Activated CD4-positive, alpha-beta T cell treated with anti-CD3 and anti-CD28 coated beads for 36 hours (primary cell): Measurements from ENCODE around the gene C19orf44. TPM values are rescaled to one million over a fixed set of nuclear protein-coding genes. Genes with fewer than 3 reads are reported as not detected.
"Not testable (repeated sequence)": the region's sequence is repeated elsewhere in the genome, so short reads cannot be mapped to it uniquely, and the experiment has no call there.

Experiments
- ATAC-seq: fragments of 200-7000 bp; cut with Tn5 transposase; one replicate; pipeline ENCODE4 v1.10.0; 2021; ENCODE audit warnings: mild to moderate bottlenecking, moderate library complexity
- CTCF ChIA-PET: fragments of 350-600 bp; sonication (Branson Sonifier 250); formaldehyde crosslinking; loops from one replicate; lab custom pipeline; 2021; ENCODE audit warnings: antibody characterized with exemption; lab: Charles Lee
- POLR2A ChIA-PET: fragments of 350-600 bp; sonication (Branson Sonifier 250); formaldehyde crosslinking; loops from one replicate; lab custom pipeline; 2021; ENCODE audit warnings: antibody characterized with exemption, inconsistent platforms; lab: Charles Lee
- DNase-seq: peaks from one replicate; pipeline ENCODE4 v3.0.0-alpha.2; 2020
- H3K27ac Mint-ChIP-seq: one replicate; pipeline ENCODE4 v1.8.0; 2021; ENCODE audit warnings: mixed read lengths
- H3K27me3 Mint-ChIP-seq: one replicate; pipeline ENCODE4 v1.8.0; 2021; ENCODE audit warnings: mixed read lengths
- H3K36me3 Mint-ChIP-seq: one replicate; pipeline ENCODE4 v1.8.0; 2021; ENCODE audit warnings: low read depth, mixed read lengths
- H3K4me1 Mint-ChIP-seq: one replicate; pipeline ENCODE4 v1.8.0; 2021; ENCODE audit warnings: mixed read lengths
- H3K4me3 Mint-ChIP-seq: one replicate; pipeline ENCODE4 v1.8.0; 2021; ENCODE audit warnings: mild to moderate bottlenecking, moderate library complexity, mixed read lengths
- H3K9me3 Mint-ChIP-seq: one replicate; pipeline ENCODE4 v1.8.0; 2021; ENCODE audit warnings: low read depth, mixed read lengths
- intact Hi-C, 2 experiments: fragments of 100-400 bp; cut with DNase I in 1 of 2; cut with micrococcal nuclease in 1 of 2; formaldehyde crosslinking; loops; one replicate each; pipeline versions ENCODE4 v1.14.2 to v1.15.1; 2022 to 2024; cut with DNase I, micrococcal nuclease
- total RNA-seq, 2 experiments: library from RNA; stranded (reverse); gene quantifications; one replicate each; pipeline ENCODE4 v1.2.3, GENCODE V29; 2021

C19orf44 gene
- 1 to 10 TPM; 2.9 to 4.0 TPM for total RNA-seq

DNA sequence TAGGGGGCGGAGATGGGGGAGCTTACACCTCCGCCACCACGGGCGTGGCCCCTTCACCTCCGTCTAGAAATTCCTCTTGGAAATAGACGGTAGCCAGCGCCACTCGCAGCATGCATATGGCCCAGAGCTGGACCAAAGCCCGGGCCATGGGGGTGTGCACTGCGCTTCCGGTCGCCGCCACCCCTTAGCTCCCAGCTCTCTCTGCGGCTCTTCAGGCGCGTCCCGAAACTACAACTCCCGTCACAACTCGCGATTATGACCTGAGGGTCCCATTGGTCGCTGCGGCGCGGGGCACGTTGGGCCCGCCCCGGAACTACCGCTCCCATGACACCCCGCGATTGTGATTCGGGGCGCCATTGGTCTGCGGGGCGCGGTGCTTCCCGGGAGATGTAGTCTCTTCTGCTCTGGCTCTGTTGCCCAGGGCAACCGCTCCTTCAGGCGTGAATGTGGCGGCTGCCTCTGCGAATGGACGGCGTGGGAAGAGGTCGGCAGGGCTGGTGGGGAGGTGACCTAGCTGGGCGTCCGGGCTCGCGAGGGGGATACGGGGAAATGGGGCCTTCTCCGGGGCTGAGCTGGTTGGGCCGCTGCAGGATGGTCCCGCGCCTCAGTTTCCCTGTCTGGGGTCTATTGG lies at the start of gene C19orf44, which contains the start of gene CALR3:
Gene C19orf44, plus strand, starts transcription at position 413 of the 631 bp plus-strand sequence. CDS start 4,399 bp downstream, outside the sequence.
Gene CALR3, minus strand, starts transcription at position 186 of the 631 bp plus-strand sequence. Its CDS starts 38 bp downstream, at position 148.
- H3K27ac Mint-ChIP-seq = peak within 1 kb of the TSS; percentile 79
- intact Hi-C loops = loop anchor here (1.0 to 2.0 kb wide), 14 partner anchors 24 to 771 kb away; partner anchors contain the start of genes CHERP (in 2 of the 2), MED26 (in 2 of the 2), AP1M1 (in 1 of the 2) and BABAM1 (in 1 of the 2)
- ATAC-seq = peak; percentile 99
- H3K4me1 Mint-ChIP-seq = peaks cover 13% of the 10 kb centered on the region
- H3K4me3 Mint-ChIP-seq = peak within 1 kb of the TSS; percentile 89
- POLR2A ChIA-PET = interaction anchor here (0.5 to 0.9 kb wide), 2 partner anchors 21 to 159 kb away, joined by 3 to 4 read pairs; no protein-coding TSS in a partner anchor
- H3K36me3 Mint-ChIP-seq = peaks cover 5% of the 10 kb centered on the region
- no peaks in the 10 kb centered on the region for H3K27me3 Mint-ChIP-seq
- H3K9me3 Mint-ChIP-seq = no peaks in the 10 kb centered on the region
- CTCF ChIA-PET = interaction anchor here (0.7 to 1.1 kb wide), 2 partner anchors 27 to 291 kb away, joined by 3 read pairs; no protein-coding TSS in a partner anchor
- DNase-seq = peak; percentile 99

DNA sequence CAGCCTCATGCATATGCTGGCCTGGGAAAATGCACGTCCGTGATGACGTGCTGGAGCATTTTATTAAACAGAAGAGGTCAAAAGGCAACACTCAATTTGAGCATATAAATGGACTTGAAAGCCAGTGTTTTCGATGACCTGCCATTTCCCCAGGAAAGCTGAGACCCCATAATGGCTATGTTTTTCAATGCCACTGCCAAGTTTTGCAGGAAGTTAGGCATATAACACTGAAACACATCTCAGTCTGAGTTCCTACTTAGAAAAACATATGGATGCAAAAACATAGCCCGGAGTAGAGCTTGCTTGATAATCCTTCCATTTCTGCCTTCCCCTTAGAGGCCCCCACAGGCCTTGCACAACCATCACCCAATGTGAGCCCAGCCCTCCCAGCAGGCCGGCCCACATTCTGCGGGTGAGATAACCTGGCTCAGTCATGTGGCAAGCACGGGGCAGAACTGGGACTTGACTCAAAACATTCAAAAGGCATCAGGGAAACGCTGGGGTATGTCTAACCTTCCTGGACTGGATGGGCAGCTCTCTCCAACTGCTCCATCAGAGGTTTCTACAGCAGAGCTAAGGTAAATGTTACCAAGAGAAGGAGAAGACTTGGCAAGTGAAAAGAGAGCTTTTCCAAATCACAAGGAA lies 49.3 kb upstream of the C19orf44 start:
- intact Hi-C loops = no loop called here
- Mint-ChIP-seq H3K36me3 (peaks cover 9% of the 10 kb centered on the region), H3K27ac (peak overlapping the region; percentile 76), H3K9me3 (peaks cover 2% of the 10 kb centered on the region), H3K4me3 (no peak overlapping the region), H3K27me3 (no peaks in the 10 kb centered on the region), H3K4me1 (peaks cover 51% of the 10 kb centered on the region)
- DNase-seq = peak; percentile 71
- ChIA-PET CTCF (interaction anchor here (0.6 to 1.1 kb wide), 3 partner anchors 17 to 556 kb away, joined by 3 to 4 read pairs (median 3); no protein-coding TSS in a partner anchor), POLR2A (no interaction called here)
- ATAC-seq = peak; percentile 62

DNA sequence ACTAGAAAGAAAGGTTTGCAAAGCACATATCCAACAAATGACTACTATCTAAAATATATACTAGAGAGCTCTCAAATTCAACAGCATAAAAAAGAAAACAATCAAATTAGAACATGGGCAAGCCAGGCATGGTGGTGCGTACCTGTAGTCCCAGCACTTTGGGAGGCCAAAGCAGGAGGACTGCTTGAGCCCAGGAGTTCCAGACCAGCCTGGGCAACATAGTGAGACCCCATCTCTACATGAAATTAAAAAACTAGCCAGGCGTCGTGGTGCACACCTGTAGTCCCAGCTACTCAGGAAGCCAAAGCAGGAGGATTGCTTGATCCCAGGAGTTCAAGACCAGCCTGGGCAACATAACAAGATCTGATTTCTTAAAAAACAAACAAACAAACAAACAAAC lies 47.3 kb upstream of the C19orf44 start:
- H3K4me3 Mint-ChIP-seq, H3K9me3 Mint-ChIP-seq, intact Hi-C loops, H3K27me3 Mint-ChIP-seq, POLR2A ChIA-PET, H3K36me3 Mint-ChIP-seq, DNase-seq, ATAC-seq: not testable (repeated sequence)
- peak overlapping the region; percentile 77 for H3K27ac Mint-ChIP-seq
- H3K4me1 Mint-ChIP-seq = peaks cover 51% of the 10 kb centered on the region
- CTCF ChIA-PET = interaction anchor here (0.6 kb wide), 1 partner anchor 95 kb away, joined by 3 read pairs; no protein-coding TSS in a partner anchor

DNA sequence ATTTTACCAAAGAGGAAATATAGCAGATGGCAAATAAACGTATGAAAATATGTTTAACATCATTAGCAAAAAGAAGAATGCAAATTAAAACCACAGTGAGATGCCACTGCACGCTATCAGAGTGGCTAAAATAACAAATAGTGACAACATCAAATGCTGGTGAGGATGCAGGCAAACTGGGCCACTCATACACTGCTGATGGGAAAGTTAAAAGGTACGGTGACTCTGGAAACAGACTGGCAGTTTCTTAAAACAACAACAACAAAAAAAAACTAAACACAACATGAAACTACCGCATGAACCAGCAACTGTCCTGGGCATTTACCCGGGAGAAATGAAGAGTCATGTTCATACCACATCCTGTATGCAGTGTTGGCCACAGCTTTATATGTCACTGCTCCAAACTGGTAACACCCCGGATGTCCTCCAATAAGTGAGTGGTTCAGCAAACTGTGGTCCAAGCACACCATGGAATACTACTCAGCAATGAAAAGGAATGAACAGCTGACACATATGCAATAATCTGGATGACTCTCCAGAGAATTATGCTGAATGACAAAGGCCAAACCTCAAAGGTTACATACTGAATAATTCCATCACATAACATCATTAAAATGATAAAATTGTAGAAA lies 46.7 kb upstream of the C19orf44 start:
- POLR2A ChIA-PET = no interaction called here
- H3K4me3 Mint-ChIP-seq = no peak overlapping the region
- ATAC-seq (peak; percentile 86), DNase-seq (peak; percentile 51)
- CTCF ChIA-PET = no interaction called here
- intact Hi-C loops = no loop called here
- no peaks in the 10 kb centered on the region for H3K27me3 Mint-ChIP-seq
- peaks cover 50% of the 10 kb centered on the region for H3K4me1 Mint-ChIP-seq
- H3K36me3 Mint-ChIP-seq = peaks cover 10% of the 10 kb centered on the region
- peaks cover 2% of the 10 kb centered on the region for H3K9me3 Mint-ChIP-seq
- H3K27ac Mint-ChIP-seq = peak overlapping the region; percentile 77

DNA sequence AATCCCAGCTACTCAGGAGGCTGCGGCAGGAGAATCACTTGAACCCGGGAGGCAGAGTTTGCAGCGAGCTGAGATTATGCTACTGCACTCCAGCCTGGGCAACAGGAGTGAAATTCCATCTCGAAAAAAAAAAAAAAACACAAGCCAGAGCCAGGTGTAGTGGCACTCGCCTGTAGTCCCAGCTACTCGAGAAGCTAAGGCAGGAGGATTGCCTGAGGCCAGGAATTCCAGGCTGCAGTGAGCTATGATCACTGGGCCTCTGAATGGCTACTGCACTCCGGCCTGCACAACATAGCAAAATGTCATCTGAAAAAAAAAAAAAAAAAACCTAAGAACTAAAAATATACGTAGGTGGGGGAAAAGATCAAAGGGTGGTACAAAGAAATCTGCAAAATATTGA lies 43.9 kb upstream of the C19orf44 start:
- CTCF ChIA-PET = interaction anchor here (0.7 kb wide), 1 partner anchor 459 kb away, joined by 3 read pairs; no protein-coding TSS in a partner anchor
- Mint-ChIP-seq H3K4me3 (no peak overlapping the region), H3K4me1 (peaks cover 38% of the 10 kb centered on the region), H3K9me3 (peaks cover 2% of the 10 kb centered on the region), H3K36me3 (peaks cover 13% of the 10 kb centered on the region), H3K27me3 (no peaks in the 10 kb centered on the region), H3K27ac (no peak overlapping the region)
- DNase-seq (no peak), ATAC-seq (no peak)
- POLR2A ChIA-PET = interaction anchor here (0.6 kb wide), 1 partner anchor 139 kb away, joined by 3 read pairs; no protein-coding TSS in a partner anchor
- intact Hi-C loops = no loop called here

DNA sequence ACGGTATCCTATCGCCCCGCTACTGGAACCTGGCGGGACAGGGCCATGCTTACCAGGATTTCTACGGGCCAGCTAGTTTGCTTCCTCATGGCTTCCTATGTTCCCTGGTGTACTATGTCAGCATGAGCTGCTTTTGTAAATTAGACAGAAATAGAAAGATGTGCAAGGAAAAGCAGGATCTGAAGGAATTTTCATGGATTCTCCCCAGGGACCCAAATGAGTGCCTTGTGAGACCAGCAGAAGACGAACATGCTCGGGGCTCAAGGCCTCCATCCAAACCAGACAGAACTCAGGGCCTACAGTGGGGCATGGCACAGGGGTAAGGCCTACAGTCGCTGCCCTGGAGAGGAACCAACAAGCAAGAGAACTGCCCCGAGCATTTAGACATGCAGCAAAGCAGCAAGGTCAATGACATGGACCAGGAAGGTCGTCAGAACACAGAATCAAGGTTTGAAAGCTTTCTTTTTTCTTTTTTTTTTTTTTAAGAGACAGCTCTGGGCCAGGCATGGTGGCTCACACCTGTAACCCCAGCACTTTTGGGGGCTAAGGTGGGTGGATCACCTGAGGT lies 41.8 kb upstream of the C19orf44 start:
- DNase-seq (no peak), ATAC-seq (no peak)
- CTCF ChIA-PET = interaction anchor here (0.6 to 1.3 kb wide), 3 partner anchors 12 to 1769 kb away, joined by 3 to 5 read pairs (median 4); no protein-coding TSS in a partner anchor
- Mint-ChIP-seq H3K27me3 (no peaks in the 10 kb centered on the region), H3K4me1 (peaks cover 40% of the 10 kb centered on the region), H3K36me3 (peaks cover 7% of the 10 kb centered on the region), H3K9me3 (peaks cover 2% of the 10 kb centered on the region), H3K4me3 (no peak overlapping the region), H3K27ac (no peak overlapping the region)
- intact Hi-C loops = no loop called here
- POLR2A ChIA-PET = interaction anchor here (0.6 kb wide), 1 partner anchor 257 kb away, joined by 4 read pairs; the partner anchor contains the start of gene AP1M1

DNA sequence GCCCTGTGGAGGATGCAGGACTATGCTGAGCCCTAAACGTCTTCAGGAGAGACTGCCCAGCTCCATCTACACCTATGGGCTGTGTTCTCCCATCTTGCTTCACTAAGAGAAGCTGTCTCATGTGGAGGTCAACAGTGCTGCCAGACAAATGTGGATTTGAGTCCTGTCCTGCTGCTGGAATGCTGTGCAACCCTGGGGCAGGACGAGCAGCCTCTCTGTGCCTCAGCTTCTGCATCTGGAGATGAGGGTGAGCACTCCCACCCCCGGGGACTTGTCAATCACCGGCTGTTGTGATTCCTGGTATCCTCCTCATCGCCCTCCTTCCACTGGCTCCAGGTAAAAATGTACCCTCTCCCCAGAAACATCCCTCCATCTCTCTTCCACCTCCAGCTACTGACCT lies 40.7 kb upstream of the C19orf44 start:
- POLR2A ChIA-PET = interaction anchor here (1.5 kb wide), 1 partner anchor 17 kb away, joined by 4 read pairs; the partner anchor contains the start of gene EPS15L1

DNA sequence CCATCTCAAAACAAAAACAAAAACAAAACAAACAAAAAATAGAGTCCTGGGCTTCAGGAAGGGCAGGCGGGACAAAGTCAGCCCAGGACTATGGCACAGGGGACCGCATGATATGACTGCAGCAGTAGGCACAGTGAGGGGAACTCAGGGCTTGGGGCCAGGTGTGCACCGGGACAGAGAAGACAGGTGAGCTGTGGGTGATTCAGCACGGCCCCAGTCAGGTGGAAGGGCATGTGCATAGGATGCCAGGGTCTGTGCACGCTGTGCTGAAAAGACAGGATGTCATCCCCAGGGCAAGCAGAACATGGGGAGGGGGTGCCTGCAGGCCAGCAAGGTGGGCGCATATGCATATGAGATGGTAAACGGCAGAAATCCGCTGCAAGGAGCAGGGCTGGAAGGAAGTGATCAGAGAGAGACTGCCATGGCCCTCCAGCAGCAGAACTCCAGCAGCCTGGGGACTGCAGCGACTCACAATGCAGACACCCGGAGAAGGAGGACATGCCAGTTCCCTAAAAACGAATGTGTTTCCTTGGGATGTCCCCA lies 39.5 kb upstream of the C19orf44 start:
- H3K4me1 Mint-ChIP-seq = peaks cover 47% of the 10 kb centered on the region
- ATAC-seq (peak; percentile 17), DNase-seq (no peak)
- CTCF ChIA-PET = no interaction called here
- H3K27me3 Mint-ChIP-seq = no peaks in the 10 kb centered on the region
- peak overlapping the region; percentile 58 for H3K27ac Mint-ChIP-seq
- H3K9me3 Mint-ChIP-seq = no peaks in the 10 kb centered on the region
- H3K36me3 Mint-ChIP-seq = peaks cover 4% of the 10 kb centered on the region
- no peak overlapping the region for H3K4me3 Mint-ChIP-seq
- POLR2A ChIA-PET = no interaction called here
- intact Hi-C loops = no loop called here

More for the DNA sequence above, 40.7 kb upstream of the C19orf44 start:
- H3K27ac Mint-ChIP-seq = peak overlapping the region; percentile 37
- H3K4me3 Mint-ChIP-seq = no peak overlapping the region
- no peak for ATAC-seq
- H3K4me1 Mint-ChIP-seq = peaks cover 45% of the 10 kb centered on the region
- H3K9me3 Mint-ChIP-seq = no peaks in the 10 kb centered on the region
- H3K27me3 Mint-ChIP-seq = no peaks in the 10 kb centered on the region
- DNase-seq = no peak
- intact Hi-C loops = no loop called here
- CTCF ChIA-PET = interaction anchor here (1.3 kb wide), 1 partner anchor 38 kb away, joined by 5 read pairs; no protein-coding TSS in a partner anchor
- H3K36me3 Mint-ChIP-seq = peaks cover 4% of the 10 kb centered on the region

DNA sequence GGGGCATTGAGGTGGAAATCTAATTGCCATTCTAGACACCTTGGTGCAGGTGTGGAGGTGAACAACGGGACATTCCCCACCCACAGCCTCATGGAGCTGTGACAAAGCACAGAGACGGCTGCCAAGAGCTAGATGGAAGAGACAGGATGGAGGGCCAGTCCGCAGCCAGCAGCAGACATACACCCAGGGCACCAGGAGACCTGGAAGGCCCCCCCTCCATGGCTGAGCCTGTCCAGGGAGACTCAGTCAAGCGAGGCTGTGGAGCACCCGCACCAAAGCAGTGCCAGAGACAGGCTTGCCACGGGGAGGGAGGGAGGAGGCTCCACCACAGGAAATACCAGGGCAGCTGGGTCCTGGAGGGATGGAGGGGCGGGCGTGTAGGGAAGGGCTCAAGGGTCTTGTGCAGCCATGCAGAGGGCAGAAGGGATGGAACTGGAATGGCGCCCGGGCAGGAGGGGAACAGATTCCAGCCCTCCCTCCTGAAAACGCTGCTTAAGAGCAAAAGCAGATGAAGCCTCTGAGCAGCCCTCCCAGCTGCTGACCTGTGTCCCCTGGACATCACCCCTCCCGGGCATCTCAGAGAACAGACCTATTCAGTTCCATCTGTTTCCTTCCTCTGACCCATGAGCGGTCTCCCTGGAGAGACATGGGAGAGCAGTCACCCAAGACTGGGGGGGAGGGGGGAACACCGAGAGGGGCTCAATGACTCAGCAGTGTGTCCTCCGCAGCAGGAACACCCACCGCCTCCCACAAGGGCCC lies 38.8 kb upstream of the C19orf44 start:
- Mint-ChIP-seq H3K9me3 (no peaks in the 10 kb centered on the region), H3K27me3 (no peaks in the 10 kb centered on the region), H3K36me3 (peaks cover 4% of the 10 kb centered on the region), H3K27ac (peak overlapping the region; percentile 58), H3K4me3 (no peak overlapping the region), H3K4me1 (peaks cover 47% of the 10 kb centered on the region)
- ChIA-PET POLR2A (no interaction called here), CTCF (no interaction called here)
- ATAC-seq (peak; percentile 52), DNase-seq (peak; percentile 35)
- intact Hi-C loops = no loop called here

DNA sequence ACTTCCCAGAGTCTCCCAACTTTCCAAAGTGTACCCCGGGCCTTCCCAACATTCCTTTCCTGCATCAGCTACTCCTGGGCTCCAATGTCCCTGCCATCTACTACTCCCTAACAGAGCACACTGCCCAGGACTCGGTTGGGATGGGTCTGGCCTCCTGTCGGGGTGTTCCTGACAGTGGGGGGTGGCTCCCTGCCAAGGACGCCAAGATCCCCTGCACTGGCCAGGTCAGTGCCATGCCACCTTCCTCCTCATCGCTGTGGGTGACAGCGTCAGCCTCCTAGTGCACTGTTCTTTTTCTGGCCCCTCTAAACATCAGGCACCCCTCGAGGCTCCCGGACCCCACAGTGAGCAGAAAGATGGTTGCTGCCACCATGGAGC lies 38.3 kb upstream of the C19orf44 start:
- ChIA-PET CTCF (no interaction called here), POLR2A (no interaction called here)
- Mint-ChIP-seq H3K27me3 (no peaks in the 10 kb centered on the region), H3K4me3 (no peak overlapping the region), H3K36me3 (peaks cover 4% of the 10 kb centered on the region), H3K4me1 (peaks cover 47% of the 10 kb centered on the region), H3K27ac (no peak overlapping the region), H3K9me3 (no peaks in the 10 kb centered on the region)
- ATAC-seq (no peak), DNase-seq (no peak)
- intact Hi-C loops = no loop called here
